ENCODE measurements around the gene RNF144B.

RNF144B gene

DNA sequence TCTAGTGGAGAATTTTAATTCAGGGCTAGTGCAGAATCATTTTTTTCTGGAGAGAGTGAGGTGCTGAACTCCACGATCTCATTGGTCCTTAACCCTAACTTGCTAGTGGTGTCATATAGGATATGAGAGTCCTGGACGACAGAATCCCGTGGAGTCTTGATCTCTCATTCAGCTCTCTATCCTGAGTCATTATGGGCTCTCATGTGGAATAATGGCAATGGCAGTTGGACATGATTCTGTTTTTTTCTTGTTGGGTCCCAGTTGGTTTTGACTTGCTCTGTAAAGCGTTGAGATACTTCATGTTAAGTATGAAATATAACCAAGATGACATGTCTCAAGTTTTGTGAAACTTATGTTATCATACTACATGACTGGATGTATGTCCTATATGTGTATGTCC, 6.3 kb upstream of the RNF144B start:
- WGBS, result 94% methylated on average over 3 of the region's 4 CpGs

GRCh38 chr6:18383441-18383840, 3.7 kb upstream of the RNF144B start:
- Histone ChIP-seq H3K4me1 (ENCODE audit: control insufficient read depth, insufficient read depth, low read depth, low read length) (no peaks in the 10 kb centered on the region), H2AK5ac (ENCODE audit: low read length, severe bottlenecking) (no peak overlapping the region), H4K8ac (ENCODE audit: low read length) (no peak overlapping the region), H3K36me3 (ENCODE audit: control insufficient read depth in 1 of 2, insufficient read depth in 2 of 2, low read depth in 1 of 2, low read length in 2 of 2) (no peaks in the 10 kb centered on the region), H2BK120ac (ENCODE audit: low read depth, low read length) (no peak overlapping the region), H3K27ac (ENCODE audit: low read length, poor library complexity, severe bottlenecking) (no peak overlapping the region), H3K27me3 (ENCODE audit: control insufficient read depth in 1 of 2, insufficient read depth in 1 of 2, low read length in 2 of 2) (no peaks in the 10 kb centered on the region), H2BK15ac (ENCODE audit: low read depth, poor library complexity, severe bottlenecking) (no peak overlapping the region), H3K18ac (ENCODE audit: low read depth in 1 of 2, low read length in 2 of 2) (no peak overlapping the region), H3K14ac (ENCODE audit: low read length in 2 of 2) (no peak overlapping the region), H3K23ac (ENCODE audit: low read length in 2 of 2) (no peak overlapping the region), H4K91ac (ENCODE audit: low read length) (no peak overlapping the region), H3K4me2 (ENCODE audit: low read length, poor library complexity, severe bottlenecking) (no peak overlapping the region), H2AFZ (ENCODE audit: low read depth, low read length) (no peak overlapping the region), H3K4ac (ENCODE audit: low read depth in 1 of 2, low read length in 2 of 2) (no peak overlapping the region), H3K79me1 (replicated peaks; ENCODE audit: low read length, poor library complexity, severe bottlenecking) (no peaks in the 10 kb centered on the region), H3K4me3 (ENCODE audit: insufficient read depth in 1 of 2, low read depth in 1 of 2, low read length in 2 of 2) (no peak overlapping the region), H2BK12ac (ENCODE audit: low read length in 2 of 2) (no peak overlapping the region), H3K9me3 (ENCODE audit: control insufficient read depth, low read length) (no peaks in the 10 kb centered on the region), H2BK5ac (ENCODE audit: low read depth, low read length, poor library complexity, severe bottlenecking) (no peak overlapping the region), H3K9ac (ENCODE audit: low read length) (no peak overlapping the region)
- DNase-seq, result no peak
- WGBS, result no CpG with 5 or more reads among the region's 2 CpGs

More for the DNA sequence above, 6.3 kb upstream of the RNF144B start:
- no peak overlapping the region for H3K4ac ChIP-seq (ENCODE audit: low read depth in 1 of 2, low read length in 2 of 2)
- no peak overlapping the region for H3K4me3 ChIP-seq (ENCODE audit: insufficient read depth in 1 of 2, low read depth in 1 of 2, low read length in 2 of 2)
- H2BK5ac ChIP-seq (ENCODE audit: low read depth, low read length, poor library complexity, severe bottlenecking), result no peak overlapping the region
- H2AK5ac ChIP-seq (ENCODE audit: low read length, severe bottlenecking), result no peak overlapping the region
- H2BK12ac ChIP-seq (ENCODE audit: low read length in 2 of 2), result no peak overlapping the region
- no peaks in the 10 kb centered on the region for H3K79me1 ChIP-seq (replicated peaks; ENCODE audit: low read length, poor library complexity, severe bottlenecking)
- H3K23ac ChIP-seq (ENCODE audit: low read length in 2 of 2), result no peak overlapping the region
- H4K91ac ChIP-seq (ENCODE audit: low read length), result no peak overlapping the region
- DNase-seq, result no peak
- H3K4me1 ChIP-seq (ENCODE audit: control insufficient read depth, insufficient read depth, low read depth, low read length), result no peaks in the 10 kb centered on the region
- no peak overlapping the region for H2BK15ac ChIP-seq (ENCODE audit: low read depth, poor library complexity, severe bottlenecking)
- H3K9me3 ChIP-seq (ENCODE audit: control insufficient read depth, low read length), result no peaks in the 10 kb centered on the region
- H3K18ac ChIP-seq (ENCODE audit: low read depth in 1 of 2, low read length in 2 of 2), result no peak overlapping the region
- H3K36me3 ChIP-seq (ENCODE audit: control insufficient read depth in 1 of 2, insufficient read depth in 2 of 2, low read depth in 1 of 2, low read length in 2 of 2), result no peaks in the 10 kb centered on the region
- H4K8ac ChIP-seq (ENCODE audit: low read length), result no peak overlapping the region
- H3K27me3 ChIP-seq (ENCODE audit: control insufficient read depth in 1 of 2, insufficient read depth in 1 of 2, low read length in 2 of 2), result no peaks in the 10 kb centered on the region
- H3K27ac ChIP-seq (ENCODE audit: low read length, poor library complexity, severe bottlenecking), result no peak overlapping the region
- H2AFZ ChIP-seq (ENCODE audit: low read depth, low read length), result no peak overlapping the region
- no peak overlapping the region for H2BK120ac ChIP-seq (ENCODE audit: low read depth, low read length)
- H3K4me2 ChIP-seq (ENCODE audit: low read length, poor library complexity, severe bottlenecking), result no peak overlapping the region
- no peak overlapping the region for H3K14ac ChIP-seq (ENCODE audit: low read length in 2 of 2)
- no peak overlapping the region for H3K9ac ChIP-seq (ENCODE audit: low read length)

DNA sequence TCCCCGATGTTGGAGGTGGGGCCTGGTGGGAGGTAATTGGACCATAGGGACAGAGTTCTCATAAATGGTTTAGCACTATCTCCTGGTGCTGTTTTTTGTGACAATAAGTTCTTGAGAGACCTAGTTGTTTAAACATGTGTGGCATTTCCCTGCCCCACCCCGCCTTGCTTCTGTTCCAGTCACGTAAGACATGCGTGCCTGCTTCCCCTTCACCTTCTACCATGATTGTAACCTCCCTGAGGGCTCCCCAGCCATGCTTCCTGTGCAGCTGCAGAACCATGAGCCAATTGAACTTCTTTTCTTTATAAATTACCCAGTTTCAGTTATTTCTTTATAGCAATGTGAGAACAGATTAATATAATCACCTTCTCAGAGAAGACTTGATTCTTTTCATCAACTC, 2.5 kb upstream of the RNF144B start:
- no peak for DNase-seq
- H3K4me2 ChIP-seq (ENCODE audit: low read length, poor library complexity, severe bottlenecking), result no peak overlapping the region
- no peaks in the 10 kb centered on the region for H3K9me3 ChIP-seq (ENCODE audit: control insufficient read depth, low read length)
- 95% methylated on average over 4 of the region's 4 CpGs for WGBS
- no peak overlapping the region for H2AFZ ChIP-seq (ENCODE audit: low read depth, low read length)
- no peaks in the 10 kb centered on the region for H3K36me3 ChIP-seq (ENCODE audit: control insufficient read depth in 1 of 2, insufficient read depth in 2 of 2, low read depth in 1 of 2, low read length in 2 of 2)
- no peaks in the 10 kb centered on the region for H3K27me3 ChIP-seq (ENCODE audit: control insufficient read depth in 1 of 2, insufficient read depth in 1 of 2, low read length in 2 of 2)
- H2BK120ac ChIP-seq (ENCODE audit: low read depth, low read length), result no peak overlapping the region
- H3K79me1 ChIP-seq (replicated peaks; ENCODE audit: low read length, poor library complexity, severe bottlenecking), result no peaks in the 10 kb centered on the region
- no peak overlapping the region for H3K4ac ChIP-seq (ENCODE audit: low read depth in 1 of 2, low read length in 2 of 2)
- no peak overlapping the region for H2BK12ac ChIP-seq (ENCODE audit: low read length in 2 of 2)
- no peak overlapping the region for H3K9ac ChIP-seq (ENCODE audit: low read length)
- H3K4me3 ChIP-seq (ENCODE audit: insufficient read depth in 1 of 2, low read depth in 1 of 2, low read length in 2 of 2), result no peak overlapping the region
- no peak overlapping the region for H3K14ac ChIP-seq (ENCODE audit: low read length in 2 of 2)
- H2BK15ac ChIP-seq (ENCODE audit: low read depth, poor library complexity, severe bottlenecking), result no peak overlapping the region
- no peak overlapping the region for H2AK5ac ChIP-seq (ENCODE audit: low read length, severe bottlenecking)
- H2BK5ac ChIP-seq (ENCODE audit: low read depth, low read length, poor library complexity, severe bottlenecking), result no peak overlapping the region
- H3K4me1 ChIP-seq (ENCODE audit: control insufficient read depth, insufficient read depth, low read depth, low read length), result no peaks in the 10 kb centered on the region
- H4K8ac ChIP-seq (ENCODE audit: low read length), result no peak overlapping the region
- no peak overlapping the region for H3K18ac ChIP-seq (ENCODE audit: low read depth in 1 of 2, low read length in 2 of 2)
- no peak overlapping the region for H4K91ac ChIP-seq (ENCODE audit: low read length)
- no peak overlapping the region for H3K23ac ChIP-seq (ENCODE audit: low read length in 2 of 2)
- no peak overlapping the region for H3K27ac ChIP-seq (ENCODE audit: low read length, poor library complexity, severe bottlenecking)

- no peak overlapping the region for H2AK5ac ChIP-seq (ENCODE audit: low read length, severe bottlenecking)
- peak overlapping the region in 1 of 2 experiments; percentile 86 for H3K4me3 ChIP-seq (ENCODE audit: insufficient read depth in 1 of 2, low read depth in 1 of 2, low read length in 2 of 2)
- no peaks in the 10 kb centered on the region for H3K4me1 ChIP-seq (ENCODE audit: control insufficient read depth, insufficient read depth, low read depth, low read length)
Measured at GRCh38 chr6:18386298-18386976, 713 bp upstream of the RNF144B start.

More at GRCh38 chr6:18386298-18386976, 713 bp upstream of the RNF144B start:
- no peaks in the 10 kb centered on the region for H3K9me3 ChIP-seq (ENCODE audit: control insufficient read depth, low read length)
- no peak overlapping the region for H2BK5ac ChIP-seq (ENCODE audit: low read depth, low read length, poor library complexity, severe bottlenecking)
- no peak overlapping the region for H2BK12ac ChIP-seq (ENCODE audit: low read length in 2 of 2)
- no peak overlapping the region for H3K23ac ChIP-seq (ENCODE audit: low read length in 2 of 2)
- H2BK15ac ChIP-seq (ENCODE audit: low read depth, poor library complexity, severe bottlenecking), result no peak overlapping the region
- 70% methylated on average over 6 of the region's 6 CpGs for WGBS
- no peaks in the 10 kb centered on the region for H3K79me1 ChIP-seq (replicated peaks; ENCODE audit: low read length, poor library complexity, severe bottlenecking)
- H3K36me3 ChIP-seq (ENCODE audit: control insufficient read depth in 1 of 2, insufficient read depth in 2 of 2, low read depth in 1 of 2, low read length in 2 of 2), result no peaks in the 10 kb centered on the region
- peak overlapping the region; percentile 3 for H3K27ac ChIP-seq (ENCODE audit: low read length, poor library complexity, severe bottlenecking)
- H4K8ac ChIP-seq (ENCODE audit: low read length), result peak overlapping the region; percentile 65
- no peak overlapping the region for H3K9ac ChIP-seq (ENCODE audit: low read length)
- H3K4me2 ChIP-seq (ENCODE audit: low read length, poor library complexity, severe bottlenecking), result peak overlapping the region; percentile 89
- no peak overlapping the region for H4K91ac ChIP-seq (ENCODE audit: low read length)
- H2BK120ac ChIP-seq (ENCODE audit: low read depth, low read length), result no peak overlapping the region
- peak overlapping the region; percentile 55 for H2AFZ ChIP-seq (ENCODE audit: low read depth, low read length)
- peak overlapping the region in 1 of 2 experiments; percentile 36 for H3K14ac ChIP-seq (ENCODE audit: low read length in 2 of 2)
- no peak overlapping the region for H3K18ac ChIP-seq (ENCODE audit: low read depth in 1 of 2, low read length in 2 of 2)
- no peak for DNase-seq
- no peak overlapping the region for H3K4ac ChIP-seq (ENCODE audit: low read depth in 1 of 2, low read length in 2 of 2)
- no peaks in the 10 kb centered on the region for H3K27me3 ChIP-seq (ENCODE audit: control insufficient read depth in 1 of 2, insufficient read depth in 1 of 2, low read length in 2 of 2)

Measured in mesenchymal stem cell (in vitro differentiated cells and primary cell).